ENCODE results near the gene PCDHA12. TPM values are rescaled to one million over a fixed set of nuclear protein-coding genes. Genes with fewer than 3 reads are reported as not detected.

Gene PCDHA12
- total and polyA plus RNA-seq, 7 donors: 0.06 to 0.71 (median 0.52) TPM; not detected in 3

- Histone ChIP-seq H3K9me3 (peaks cover 3 to 21% (median 15%) of the 10 kb centered on the region in 4 donors), H3K27me3 (peaks cover 0 to 65% (median 0%) of the 10 kb centered on the region in 3 donors), H3K4me1 (no peaks in the 10 kb centered on the region), H3K4me3 (peak within 1 kb of the TSS in 3 of 4 donors; percentile 8 to 27 (median 21)), H3K27ac (no peak within 1 kb of the TSS), H3K36me3 (no peaks in the 10 kb centered on the region)
- no peak for DNase-seq
- 33 to 60% methylated on average over 44 of the region's 44 CpGs for WGBS, 2 donors
- TF ChIP-seq POLR2AphosphoS5 (IDR thresholded peaks at IDR 0.05) (no peak), CTCF (IDR thresholded peaks at IDR 0.05) (no peak), POLR2A (IDR thresholded peaks at IDR 0.05) (no peak), EP300 (IDR thresholded peaks at IDR 0.05) (no peak)
- intact Hi-C loops (cut with DNase I): loop anchor here (5.0 kb wide), 1 partner anchor 186 kb away; no protein-coding TSS in a partner anchor
These were observed 19.1 kb upstream of the PCDHA12 start, which contains the start of gene PCDHA10 for GRCh38 chr5:140855772-140856674. TSS of gene PCDHA10 (plus strand) at chr5:140855897. CDS start at chr5:140856049, 152 bp downstream.

- intact Hi-C loops (cut with DNase I): loop anchor here (5.0 kb wide), 1 partner anchor 185 kb away; no protein-coding TSS in a partner anchor
- no peak overlapping the region for H3K4me3 ChIP-seq
- no peak overlapping the region for H3K27ac ChIP-seq
- 65 to 84% methylated on average over 94 of the region's 94 CpGs for WGBS, 2 donors
- no peak for DNase-seq
- H3K4me1 ChIP-seq: no peaks in the 10 kb centered on the region
- peaks cover 0 to 71% (median 0%) of the 10 kb centered on the region in 3 donors for H3K27me3 ChIP-seq
- H3K36me3 ChIP-seq: no peaks in the 10 kb centered on the region
- no peak for TF ChIP-seq POLR2A (IDR thresholded peaks at IDR 0.05)
- TF ChIP-seq EP300 (IDR thresholded peaks at IDR 0.05): no peak
- no peak for TF ChIP-seq CTCF (IDR thresholded peaks at IDR 0.05)
- no peak for TF ChIP-seq POLR2AphosphoS5 (IDR thresholded peaks at IDR 0.05)
- peaks cover 8 to 26% (median 17%) of the 10 kb centered on the region in 4 donors for H3K9me3 ChIP-seq
These were observed 17.7 kb upstream of the PCDHA12 start for GRCh38 chr5:140857177-140857986.

- DNase-seq: no peak
- no peak for TF ChIP-seq EP300 (IDR thresholded peaks at IDR 0.05)
- no peak for TF ChIP-seq POLR2AphosphoS5 (IDR thresholded peaks at IDR 0.05)
- no peak for TF ChIP-seq POLR2A (IDR thresholded peaks at IDR 0.05)
- no peak for TF ChIP-seq CTCF (IDR thresholded peaks at IDR 0.05)
- intact Hi-C loops (cut with DNase I): loop anchor here (5.0 kb wide), 1 partner anchor 184 kb away; no protein-coding TSS in a partner anchor
- Histone ChIP-seq H3K27ac (no peak overlapping the region), H3K36me3 (no peaks in the 10 kb centered on the region), H3K4me3 (no peak overlapping the region), H3K9me3 (peaks cover 14 to 28% (median 21%) of the 10 kb centered on the region in 4 donors), H3K4me1 (no peaks in the 10 kb centered on the region), H3K27me3 (peaks cover 0 to 71% (median 1%) of the 10 kb centered on the region in 3 donors)
- 68 to 84% methylated on average over 22 of the region's 22 CpGs for WGBS, 2 donors
These were observed 17.2 kb upstream of the PCDHA12 start for GRCh38 chr5:140857987-140858240.

GRCh38 chr5:140862441-140863295 is 12.4 kb upstream of the PCDHA12 start:
- Histone ChIP-seq H3K4me3 (no peak overlapping the region), H3K27me3 (peaks cover 0 to 45% (median 5%) of the 10 kb centered on the region in 3 donors), H3K27ac (no peak overlapping the region), H3K9me3 (peaks cover 11 to 17% (median 15%) of the 10 kb centered on the region in 4 donors), H3K4me1 (no peaks in the 10 kb centered on the region), H3K36me3 (no peaks in the 10 kb centered on the region)
- intact Hi-C loops (cut with DNase I): no loop called here
- TF ChIP-seq POLR2AphosphoS5 (IDR thresholded peaks at IDR 0.05) (no peak), POLR2A (IDR thresholded peaks at IDR 0.05) (no peak), EP300 (IDR thresholded peaks at IDR 0.05) (no peak), CTCF (IDR thresholded peaks at IDR 0.05) (no peak)
- no peak for DNase-seq
- WGBS, 2 donors: 54 to 79% methylated on average over 76 of the region's 76 CpGs
